PFSK-1 (cell line): ENCODE results near the gene KIAA1328.

ENCODE experiments used
- FOXP2 ChIP-seq: optimal IDR thresholded peaks from 2 replicates; pipeline ENCODE3; 2011; ENCODE audit warnings: borderline replicate concordance, control low read depth, inconsistent platforms; ENCODE audit not compliant: insufficient read depth; ENCODE audit errors: extremely low read length, extremely low read depth
- POLR2AphosphoS5 ChIP-seq: IDR thresholded peaks from 2 replicates; pipeline ENCODE4 v1.6.1; 2012; ENCODE audit warnings: low read depth, mild to moderate bottlenecking, control low read depth, low read length, moderate library complexity
- SIN3A ChIP-seq: IDR thresholded peaks from 2 replicates; pipeline ENCODE4 v1.6.1; 2012; ENCODE audit warnings: mild to moderate bottlenecking, low read length, moderate library complexity, borderline replicate concordance; ENCODE audit not compliant: insufficient read depth
- TAF1 ChIP-seq: IDR thresholded peaks from 2 replicates; pipeline ENCODE4 v1.6.1; 2012; ENCODE audit warnings: low read length, control low read depth, borderline replicate concordance; ENCODE audit not compliant: insufficient read depth
- TF ChIP-seq, protein P1 (sequence below), 2 experiments: IDR thresholded peaks; 2 replicates each; pipeline versions ENCODE4 v1.6.1 to v1.8.0; 2011 to 2012; ENCODE audit warnings: low read depth in 2 of 2, low read length in 2 of 2, control low read depth in 1 of 2, inconsistent platforms in 1 of 2, mild to moderate bottlenecking in 1 of 2, moderate library complexity in 1 of 2; ENCODE audit not compliant: insufficient read depth in 1 of 2

KIAA1328 gene

GRCh38 chr18:36885981-36886380 is 57.1 kb downstream of the KIAA1328 start:
- no peak for TF ChIP-seq SIN3A
- TF ChIP-seq POLR2AphosphoS5 = no peak
- TF ChIP-seq FOXP2 = no peak
- TF ChIP-seq, protein P1, sequence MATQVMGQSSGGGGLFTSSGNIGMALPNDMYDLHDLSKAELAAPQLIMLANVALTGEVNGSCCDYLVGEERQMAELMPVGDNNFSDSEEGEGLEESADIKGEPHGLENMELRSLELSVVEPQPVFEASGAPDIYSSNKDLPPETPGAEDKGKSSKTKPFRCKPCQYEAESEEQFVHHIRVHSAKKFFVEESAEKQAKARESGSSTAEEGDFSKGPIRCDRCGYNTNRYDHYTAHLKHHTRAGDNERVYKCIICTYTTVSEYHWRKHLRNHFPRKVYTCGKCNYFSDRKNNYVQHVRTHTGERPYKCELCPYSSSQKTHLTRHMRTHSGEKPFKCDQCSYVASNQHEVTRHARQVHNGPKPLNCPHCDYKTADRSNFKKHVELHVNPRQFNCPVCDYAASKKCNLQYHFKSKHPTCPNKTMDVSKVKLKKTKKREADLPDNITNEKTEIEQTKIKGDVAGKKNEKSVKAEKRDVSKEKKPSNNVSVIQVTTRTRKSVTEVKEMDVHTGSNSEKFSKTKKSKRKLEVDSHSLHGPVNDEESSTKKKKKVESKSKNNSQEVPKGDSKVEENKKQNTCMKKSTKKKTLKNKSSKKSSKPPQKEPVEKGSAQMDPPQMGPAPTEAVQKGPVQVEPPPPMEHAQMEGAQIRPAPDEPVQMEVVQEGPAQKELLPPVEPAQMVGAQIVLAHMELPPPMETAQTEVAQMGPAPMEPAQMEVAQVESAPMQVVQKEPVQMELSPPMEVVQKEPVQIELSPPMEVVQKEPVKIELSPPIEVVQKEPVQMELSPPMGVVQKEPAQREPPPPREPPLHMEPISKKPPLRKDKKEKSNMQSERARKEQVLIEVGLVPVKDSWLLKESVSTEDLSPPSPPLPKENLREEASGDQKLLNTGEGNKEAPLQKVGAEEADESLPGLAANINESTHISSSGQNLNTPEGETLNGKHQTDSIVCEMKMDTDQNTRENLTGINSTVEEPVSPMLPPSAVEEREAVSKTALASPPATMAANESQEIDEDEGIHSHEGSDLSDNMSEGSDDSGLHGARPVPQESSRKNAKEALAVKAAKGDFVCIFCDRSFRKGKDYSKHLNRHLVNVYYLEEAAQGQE (IDR thresholded peaks at IDR 0.05; ENCODE audit: insufficient read depth in 1 of 2, low read depth in 2 of 2, low read length in 2 of 2) = no peak

DNA sequence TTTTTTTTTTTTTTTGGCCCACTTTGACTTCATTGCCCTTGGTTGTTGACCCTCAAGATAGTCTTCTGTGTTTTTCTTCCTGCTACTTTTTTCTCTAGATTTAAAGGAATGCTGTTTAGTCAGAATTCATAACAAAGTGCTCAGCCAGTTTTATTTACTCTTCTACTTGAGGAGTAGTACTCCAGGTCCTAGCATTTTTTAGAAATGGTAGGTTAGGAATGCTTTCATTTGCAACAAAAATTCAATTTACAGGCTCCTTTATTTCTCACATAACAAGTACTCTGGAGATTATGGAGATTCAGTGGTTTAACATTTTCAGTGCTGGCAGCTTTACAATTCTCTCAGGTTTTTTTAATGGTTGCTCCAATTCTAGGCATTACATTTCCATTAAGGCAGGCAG is 58.2 kb downstream of the KIAA1328 start:
- TF ChIP-seq TAF1 (no peak), FOXP2 (no peak), POLR2AphosphoS5 (no peak), SIN3A (no peak)
- TF ChIP-seq, protein P1 (IDR thresholded peaks at IDR 0.05; ENCODE audit: insufficient read depth in 1 of 2, low read depth in 2 of 2, low read length in 2 of 2) = no peak

DNA sequence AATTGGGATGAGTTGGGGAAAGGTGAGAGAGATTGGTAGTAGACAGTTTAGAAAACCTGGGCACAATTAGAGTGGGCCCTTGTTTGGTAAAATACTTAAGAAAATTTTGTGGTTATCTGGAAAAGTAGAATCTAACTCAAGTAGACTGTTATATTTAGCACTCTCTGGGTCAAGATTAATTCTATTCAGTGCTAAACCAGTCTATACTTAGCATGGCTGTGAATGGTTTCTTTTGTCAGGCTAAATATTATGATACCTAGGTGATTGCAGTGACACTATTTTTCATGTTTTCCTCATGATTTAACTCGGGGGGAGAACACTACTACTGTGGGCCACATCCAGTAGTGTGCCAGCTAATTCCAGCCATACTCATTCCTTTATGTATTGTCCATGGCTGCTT is 58.9 kb downstream of the KIAA1328 start:
- no peak for TF ChIP-seq SIN3A
- TF ChIP-seq POLR2AphosphoS5 = no peak
- no peak for TF ChIP-seq TAF1
- TF ChIP-seq FOXP2 = no peak
- TF ChIP-seq, protein P1 (IDR thresholded peaks at IDR 0.05; ENCODE audit: insufficient read depth in 1 of 2, low read depth in 2 of 2, low read length in 2 of 2) = no peak

DNA sequence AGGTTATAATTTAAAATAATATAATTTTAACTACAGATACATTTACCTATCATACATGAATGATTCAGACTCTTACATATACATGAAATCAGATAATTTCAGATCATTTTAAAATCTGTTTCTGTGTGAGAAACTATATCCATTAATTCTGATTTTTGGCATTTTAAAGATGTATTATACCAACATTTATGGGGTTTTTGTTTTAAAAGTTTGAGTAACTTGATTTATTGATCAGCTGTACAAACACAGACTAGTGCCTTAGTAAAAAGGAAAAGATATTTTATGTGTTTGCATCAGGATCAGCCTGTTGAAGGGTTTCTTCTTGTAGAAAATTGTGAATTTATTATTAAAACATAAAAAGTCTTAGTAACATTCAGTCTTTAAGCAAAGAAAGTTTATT is 59.9 kb downstream of the KIAA1328 start:
- TF ChIP-seq, protein P1 (IDR thresholded peaks at IDR 0.05; ENCODE audit: insufficient read depth in 1 of 2, low read depth in 2 of 2, low read length in 2 of 2) = no peak
- no peak for TF ChIP-seq POLR2AphosphoS5
- no peak for TF ChIP-seq FOXP2
- no peak for TF ChIP-seq SIN3A
- TF ChIP-seq TAF1 = no peak

DNA sequence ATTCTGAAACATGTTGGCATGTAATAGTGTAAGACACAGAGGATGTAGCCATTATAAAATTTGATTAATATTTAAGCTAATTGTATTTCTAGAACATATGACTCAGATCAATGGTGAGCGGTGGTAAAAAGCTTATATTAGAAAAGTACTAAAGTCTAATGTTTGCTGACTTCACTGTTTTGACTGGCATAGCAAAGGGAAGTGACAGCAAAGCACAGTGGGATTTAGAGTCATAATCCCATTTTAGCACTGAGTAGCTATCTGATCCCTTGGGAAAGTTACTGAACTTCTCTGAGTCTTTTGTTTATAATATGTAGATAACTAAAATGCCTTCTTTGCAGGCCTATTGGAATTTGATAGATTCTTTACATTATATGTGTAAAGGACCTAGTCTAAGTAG is 60.4 kb downstream of the KIAA1328 start:
- TF ChIP-seq, protein P1 (IDR thresholded peaks at IDR 0.05; ENCODE audit: insufficient read depth in 1 of 2, low read depth in 2 of 2, low read length in 2 of 2) = no peak
- TF ChIP-seq POLR2AphosphoS5 (no peak), FOXP2 (no peak), SIN3A (no peak), TAF1 (no peak)
